Measurements from ENCODE around the gene CRACDL.

The CRACDL gene

DNA sequence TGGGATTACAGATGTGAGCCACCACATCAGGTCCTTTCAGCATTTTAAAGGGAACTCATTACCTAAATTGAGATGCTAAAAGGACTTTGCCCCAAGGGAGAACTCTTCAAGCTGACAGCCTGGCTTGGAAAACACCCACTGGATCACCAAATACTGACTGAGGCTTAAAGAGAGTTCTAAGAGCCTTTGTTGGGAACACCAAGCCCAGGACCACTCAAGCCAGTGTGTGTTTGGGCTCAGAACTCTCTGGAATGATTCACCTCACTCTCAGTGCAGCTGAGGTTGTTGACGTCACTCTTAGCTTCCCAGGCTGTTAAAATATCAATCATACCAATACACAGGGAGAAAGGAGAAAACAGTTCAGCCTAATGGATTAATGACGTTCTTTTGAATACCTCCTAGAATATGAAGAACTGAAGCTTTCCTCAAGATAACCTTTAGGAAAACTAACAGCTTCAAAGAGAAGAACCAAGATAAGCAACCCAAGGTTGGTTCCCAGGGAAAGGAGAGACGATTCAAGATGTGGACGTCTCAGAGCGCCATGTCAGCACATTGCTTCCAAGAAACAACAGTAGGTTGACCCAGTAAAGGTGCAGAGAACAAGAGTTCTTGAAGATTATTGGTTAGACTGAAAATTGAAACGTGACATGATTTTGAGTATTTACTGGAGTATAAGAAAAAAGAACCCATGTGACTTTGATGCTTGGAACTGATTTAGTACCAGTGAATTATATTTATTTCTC lies 157.1 kb downstream of the CRACDL start:
- no peak overlapping the region for H3K4me3 ChIP-seq (ENCODE audit: low read depth, low read length)
- TF ChIP-seq, protein P1, sequence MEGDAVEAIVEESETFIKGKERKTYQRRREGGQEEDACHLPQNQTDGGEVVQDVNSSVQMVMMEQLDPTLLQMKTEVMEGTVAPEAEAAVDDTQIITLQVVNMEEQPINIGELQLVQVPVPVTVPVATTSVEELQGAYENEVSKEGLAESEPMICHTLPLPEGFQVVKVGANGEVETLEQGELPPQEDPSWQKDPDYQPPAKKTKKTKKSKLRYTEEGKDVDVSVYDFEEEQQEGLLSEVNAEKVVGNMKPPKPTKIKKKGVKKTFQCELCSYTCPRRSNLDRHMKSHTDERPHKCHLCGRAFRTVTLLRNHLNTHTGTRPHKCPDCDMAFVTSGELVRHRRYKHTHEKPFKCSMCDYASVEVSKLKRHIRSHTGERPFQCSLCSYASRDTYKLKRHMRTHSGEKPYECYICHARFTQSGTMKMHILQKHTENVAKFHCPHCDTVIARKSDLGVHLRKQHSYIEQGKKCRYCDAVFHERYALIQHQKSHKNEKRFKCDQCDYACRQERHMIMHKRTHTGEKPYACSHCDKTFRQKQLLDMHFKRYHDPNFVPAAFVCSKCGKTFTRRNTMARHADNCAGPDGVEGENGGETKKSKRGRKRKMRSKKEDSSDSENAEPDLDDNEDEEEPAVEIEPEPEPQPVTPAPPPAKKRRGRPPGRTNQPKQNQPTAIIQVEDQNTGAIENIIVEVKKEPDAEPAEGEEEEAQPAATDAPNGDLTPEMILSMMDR (IDR thresholded peaks at IDR 0.05; ENCODE audit: low read depth, low read length), result no peak

DNA sequence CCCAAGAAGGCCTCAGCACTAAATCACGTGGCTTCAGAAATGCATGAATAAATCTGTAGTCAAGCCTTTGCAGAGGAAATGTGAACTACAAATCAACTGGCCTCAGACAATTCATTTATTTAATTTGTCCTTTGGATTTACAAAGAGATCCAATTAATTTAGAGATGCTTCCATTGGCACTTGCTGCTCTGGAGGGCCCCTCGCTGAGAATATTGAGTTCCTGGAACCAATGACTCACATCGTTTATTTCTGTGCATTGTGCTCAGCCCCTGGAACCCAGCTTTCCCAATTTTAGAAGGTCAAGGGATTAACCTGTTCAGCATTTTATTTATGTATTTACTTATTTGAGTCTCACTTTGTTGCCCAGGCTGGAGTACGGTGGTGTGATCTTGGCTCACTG lies 157.9 kb downstream of the CRACDL start:
- TF ChIP-seq, protein P1 (IDR thresholded peaks at IDR 0.05; ENCODE audit: low read depth, low read length), result no peak

DNA sequence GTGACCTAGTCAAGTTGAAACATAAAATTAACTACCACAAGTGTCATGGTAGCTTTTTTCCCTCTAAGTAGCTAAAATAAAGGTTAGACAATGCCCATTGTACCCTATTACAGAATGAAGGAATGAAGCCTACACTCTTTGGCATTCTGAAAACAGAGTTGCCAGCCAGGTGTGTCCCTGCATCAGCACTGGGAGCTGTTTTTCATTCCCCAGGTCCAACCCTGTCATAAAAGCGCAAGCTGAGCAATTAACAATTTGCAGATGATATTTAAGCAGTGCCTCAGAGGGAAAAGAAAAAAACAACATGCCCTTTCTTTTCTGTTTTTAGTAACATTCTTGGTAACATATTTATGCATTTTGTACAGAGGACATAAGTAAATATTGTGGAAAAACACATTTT lies 158.3 kb downstream of the CRACDL start:
- no peak overlapping the region for H3K4me3 ChIP-seq (ENCODE audit: low read depth, low read length)
- TF ChIP-seq, protein P1 (IDR thresholded peaks at IDR 0.05; ENCODE audit: low read depth, low read length), result no peak

More for the DNA sequence above, 157.9 kb downstream of the CRACDL start:
- H3K4me3 ChIP-seq (ENCODE audit: low read depth, low read length), result no peak overlapping the region

DNA sequence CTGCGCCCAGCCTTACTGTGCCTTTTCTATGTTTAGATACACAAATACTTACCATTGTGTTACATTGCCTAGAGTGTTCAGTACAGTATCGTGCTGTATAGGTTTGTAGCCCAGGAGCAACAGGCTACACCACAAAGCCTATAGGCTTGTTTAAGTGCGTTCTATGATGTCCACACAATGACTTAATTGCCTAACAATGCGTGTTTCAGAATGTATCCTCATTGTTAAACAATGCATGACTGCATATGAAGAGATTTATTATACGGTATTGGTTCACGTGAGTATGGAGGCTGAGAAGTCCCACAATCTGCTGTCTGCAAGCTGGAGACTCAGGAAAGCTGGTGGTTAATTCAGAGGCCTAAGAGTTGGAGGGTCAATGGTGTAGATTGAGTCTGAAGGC lies 158.9 kb downstream of the CRACDL start:
- TF ChIP-seq, protein P1 (IDR thresholded peaks at IDR 0.05; ENCODE audit: low read depth, low read length), result no peak
- no peak overlapping the region for H3K4me3 ChIP-seq (ENCODE audit: low read depth, low read length)

DNA sequence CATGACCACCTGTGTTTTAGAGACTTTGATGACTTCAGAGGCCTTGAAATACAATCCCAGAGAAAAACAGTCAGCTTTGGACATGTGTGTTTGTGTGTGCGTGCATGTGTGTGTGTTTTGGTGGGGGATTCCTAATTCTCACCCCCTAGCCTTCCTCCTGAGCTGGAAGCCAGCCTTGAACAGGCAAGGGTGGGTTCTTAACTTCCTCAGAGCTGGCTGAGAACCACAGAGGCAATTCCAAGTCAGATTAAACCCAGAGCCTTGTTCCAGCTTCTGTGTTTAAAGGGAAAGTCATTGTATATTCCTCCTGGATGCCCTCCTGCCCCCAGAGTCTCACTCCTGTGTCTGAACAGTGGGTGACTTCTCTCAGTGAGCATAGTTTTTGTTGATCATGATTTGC lies 159.9 kb downstream of the CRACDL start:
- H3K4me3 ChIP-seq (ENCODE audit: low read depth, low read length), result no peak overlapping the region
- TF ChIP-seq, protein P1 (IDR thresholded peaks at IDR 0.05; ENCODE audit: low read depth, low read length), result no peak

DNA sequence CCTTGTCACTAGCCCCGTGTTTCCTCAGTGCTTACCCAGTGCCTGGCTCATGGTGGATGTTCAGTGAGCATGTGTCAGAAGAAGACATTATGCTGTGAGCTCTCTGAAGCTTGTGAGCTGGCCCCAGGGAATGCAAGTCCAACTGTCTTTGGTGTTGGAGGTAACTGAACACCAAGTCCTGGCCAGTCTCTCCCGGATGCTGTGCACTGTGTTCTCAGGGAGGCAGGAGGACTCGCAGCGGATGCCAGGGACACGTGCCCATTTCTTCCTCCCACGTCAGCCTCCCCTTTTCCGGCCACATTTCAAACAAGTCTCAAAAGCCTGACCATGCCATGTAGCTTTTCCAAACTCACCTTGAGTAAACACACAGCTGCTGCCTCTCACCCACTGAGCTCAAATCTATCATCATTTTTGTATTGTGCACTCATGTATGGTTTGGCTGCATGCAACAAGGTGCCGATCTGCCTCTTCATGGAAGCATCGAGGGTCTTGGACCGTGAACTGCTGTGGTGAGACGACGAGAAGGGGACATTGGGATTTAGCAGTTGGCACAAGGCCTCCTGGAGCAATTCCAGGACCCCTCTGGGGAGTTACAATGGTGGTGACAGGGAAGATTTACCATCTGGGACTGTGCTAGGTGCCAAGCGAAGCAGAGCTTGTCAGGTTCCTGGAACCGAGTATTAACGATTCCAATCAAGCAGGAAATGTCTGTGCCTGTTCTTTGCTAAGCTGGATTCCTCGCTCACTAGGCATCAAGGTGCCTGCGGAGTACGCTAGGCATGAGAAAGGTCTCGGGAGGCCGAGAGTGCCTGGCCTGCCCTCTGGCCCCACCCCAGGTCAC lies 160.7 kb downstream of the CRACDL start:
- H3K4me3 ChIP-seq (ENCODE audit: low read depth, low read length), result no peak overlapping the region
- TF ChIP-seq, protein P1 (IDR thresholded peaks at IDR 0.05; ENCODE audit: low read depth, low read length), result no peak

DNA sequence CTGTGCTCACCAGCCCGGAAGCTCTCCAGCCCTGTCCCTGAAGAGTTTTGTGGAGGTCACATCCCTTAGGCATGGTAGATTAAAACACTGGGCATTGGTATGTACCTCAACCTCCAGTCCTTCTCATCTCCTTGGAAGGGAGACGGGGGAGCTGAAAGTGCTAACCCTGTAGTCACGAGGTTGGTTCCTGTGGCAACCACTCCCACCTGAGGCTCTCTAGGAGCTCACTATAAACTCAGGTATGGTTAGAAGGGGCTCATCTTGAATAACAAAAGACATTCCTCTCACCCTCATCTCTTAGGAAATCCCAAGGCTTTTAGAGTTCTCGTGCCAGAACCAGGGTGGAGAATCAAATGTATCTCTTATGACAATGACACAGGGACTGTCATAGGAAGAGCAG lies 162.1 kb downstream of the CRACDL start:
- H3K4me3 ChIP-seq (ENCODE audit: low read depth, low read length), result no peak overlapping the region
- TF ChIP-seq, protein P1 (IDR thresholded peaks at IDR 0.05; ENCODE audit: low read depth, low read length), result no peak
